Esophagus muscularis mucosa (tissue), 4 donors: ENCODE data around the gene BRSK2.

Source experiments
- CTCF ChIP-seq, 3 experiments: fragments of 200-600 bp in 2 of 3; fragments of 450-650 bp in 1 of 3; sonication (generic) in 2 of 3; IDR thresholded peaks; one replicate each; pipeline ENCODE4 v1.5.1; 2017 to 2019; ENCODE audit warnings: antibody characterized with exemption in 3 of 3, mild to moderate bottlenecking in 2 of 3, moderate library complexity in 1 of 3
- EP300 ChIP-seq: sonication (generic); formaldehyde crosslinking; IDR thresholded peaks from one replicate; pipeline ENCODE4 v1.6.1; 2017; ENCODE audit warnings: antibody characterized with exemption
- POLR2AphosphoS5 ChIP-seq, 2 donors: sonication (generic); formaldehyde crosslinking; IDR thresholded peaks; one replicate each; pipeline ENCODE4 v1.6.1; 2017; ENCODE audit warnings: antibody characterized with exemption in 2 of 2

- TF ChIP-seq CTCF (IDR thresholded peaks at IDR 0.05) (no peak), POLR2AphosphoS5 (IDR thresholded peaks at IDR 0.05) (no peak), EP300 (no peak)
Measured at GRCh38 chr11:1461826-1462697, 72.3 kb downstream of the BRSK2 start.
